ENCODE measurements around the gene KCNQ2.

The KCNQ2 gene

GRCh38 chr20:63376283-63377250 is 95.9 kb downstream of the KCNQ2 start:
- no peaks in the 10 kb centered on the region for H3K9me3 ChIP-seq (ENCODE audit: control insufficient read depth, insufficient read depth, low read length)
- no peak overlapping the region for H3K27ac ChIP-seq (ENCODE audit: low read length)
- WGBS (ENCODE audit: insufficient coverage, insufficient read length): no CpG with 5 or more reads among the region's 31 CpGs
- no peaks in the 10 kb centered on the region for H3K27me3 ChIP-seq (ENCODE audit: control insufficient read depth, insufficient read depth, low read length)
- H3K36me3 ChIP-seq (ENCODE audit: control insufficient read depth, insufficient read depth, low read length): no peaks in the 10 kb centered on the region
- no peak overlapping the region for H3K4me3 ChIP-seq (ENCODE audit: low read length)
- H3K4me1 ChIP-seq (ENCODE audit: control insufficient read depth, insufficient read depth, low read length): peaks cover 3% of the 10 kb centered on the region; the same call in 1 of the 2 replicates
- no peak for DNase-seq (ENCODE audit: low read depth, low spot score)

- Histone ChIP-seq H3K27me3 (ENCODE audit: control insufficient read depth, insufficient read depth, low read length) (no peaks in the 10 kb centered on the region), H3K4me3 (ENCODE audit: low read length) (no peak overlapping the region), H3K27ac (ENCODE audit: low read length) (no peak overlapping the region), H3K9me3 (ENCODE audit: control insufficient read depth, insufficient read depth, low read length) (no peaks in the 10 kb centered on the region), H3K36me3 (ENCODE audit: control insufficient read depth, insufficient read depth, low read length) (no peaks in the 10 kb centered on the region), H3K4me1 (ENCODE audit: control insufficient read depth, insufficient read depth, low read length) (peaks cover 5% of the 10 kb centered on the region; the same call in 1 of the 2 replicates)
- DNase-seq (ENCODE audit: low read depth, low spot score): no peak
- WGBS (ENCODE audit: insufficient coverage, insufficient read length): no CpG with 5 or more reads among the region's 3 CpGs
Measured at GRCh38 chr20:63375438-63375837, 97.0 kb downstream of the KCNQ2 start.

GRCh38 chr20:63374504-63374903 is 98.0 kb downstream of the KCNQ2 start:
- no peak for DNase-seq (ENCODE audit: low read depth, low spot score)
- Histone ChIP-seq H3K9me3 (ENCODE audit: control insufficient read depth, insufficient read depth, low read length) (no peaks in the 10 kb centered on the region), H3K27ac (ENCODE audit: low read length) (no peak overlapping the region), H3K36me3 (ENCODE audit: control insufficient read depth, insufficient read depth, low read length) (no peaks in the 10 kb centered on the region), H3K4me3 (ENCODE audit: low read length) (no peak overlapping the region), H3K4me1 (ENCODE audit: control insufficient read depth, insufficient read depth, low read length) (peaks cover 6% of the 10 kb centered on the region; the same call in 1 of the 2 replicates), H3K27me3 (ENCODE audit: control insufficient read depth, insufficient read depth, low read length) (no peaks in the 10 kb centered on the region)
- no CpG with 5 or more reads among the region's 12 CpGs for WGBS (ENCODE audit: insufficient coverage, insufficient read length)

GRCh38 chr20:63373996-63374395 is 98.5 kb downstream of the KCNQ2 start:
- H3K4me3 ChIP-seq (ENCODE audit: low read length): no peak overlapping the region
- DNase-seq (ENCODE audit: low read depth, low spot score): no peak
- no peaks in the 10 kb centered on the region for H3K27me3 ChIP-seq (ENCODE audit: control insufficient read depth, insufficient read depth, low read length)
- H3K9me3 ChIP-seq (ENCODE audit: control insufficient read depth, insufficient read depth, low read length): no peaks in the 10 kb centered on the region
- peaks cover 6% of the 10 kb centered on the region; the same call in 1 of the 2 replicates for H3K4me1 ChIP-seq (ENCODE audit: control insufficient read depth, insufficient read depth, low read length)
- no peak overlapping the region for H3K27ac ChIP-seq (ENCODE audit: low read length)
- no CpG with 5 or more reads among the region's 19 CpGs for WGBS (ENCODE audit: insufficient coverage, insufficient read length)
- H3K36me3 ChIP-seq (ENCODE audit: control insufficient read depth, insufficient read depth, low read length): no peaks in the 10 kb centered on the region

GRCh38 chr20:63372971-63373885 is 99.2 kb downstream of the KCNQ2 start:
- Histone ChIP-seq H3K27me3 (ENCODE audit: control insufficient read depth, insufficient read depth, low read length) (no peaks in the 10 kb centered on the region), H3K4me3 (ENCODE audit: low read length) (no peak overlapping the region), H3K36me3 (ENCODE audit: control insufficient read depth, insufficient read depth, low read length) (no peaks in the 10 kb centered on the region), H3K9me3 (ENCODE audit: control insufficient read depth, insufficient read depth, low read length) (no peaks in the 10 kb centered on the region), H3K27ac (ENCODE audit: low read length) (no peak overlapping the region), H3K4me1 (ENCODE audit: control insufficient read depth, insufficient read depth, low read length) (peaks cover 6% of the 10 kb centered on the region; the same call in 1 of the 2 replicates)
- DNase-seq (ENCODE audit: low read depth, low spot score): no peak
- no CpG with 5 or more reads among the region's 34 CpGs for WGBS (ENCODE audit: insufficient coverage, insufficient read length)

- Histone ChIP-seq H3K4me3 (ENCODE audit: low read length) (no peak overlapping the region), H3K27me3 (ENCODE audit: control insufficient read depth, insufficient read depth, low read length) (no peaks in the 10 kb centered on the region), H3K27ac (ENCODE audit: low read length) (no peak overlapping the region), H3K9me3 (ENCODE audit: control insufficient read depth, insufficient read depth, low read length) (no peaks in the 10 kb centered on the region), H3K36me3 (ENCODE audit: control insufficient read depth, insufficient read depth, low read length) (no peaks in the 10 kb centered on the region), H3K4me1 (ENCODE audit: control insufficient read depth, insufficient read depth, low read length) (peaks cover 3% of the 10 kb centered on the region; the same call in 1 of the 2 replicates)
- no CpG with 5 or more reads among the region's 28 CpGs for WGBS (ENCODE audit: insufficient coverage, insufficient read length)
- DNase-seq (ENCODE audit: low read depth, low spot score): no peak
Measured at GRCh38 chr20:63371291-63371865, 101.1 kb downstream of the KCNQ2 start.

- no peak for DNase-seq (ENCODE audit: low read depth, low spot score)
- no peak overlapping the region for H3K4me3 ChIP-seq (ENCODE audit: low read length)
- no peaks in the 10 kb centered on the region for H3K9me3 ChIP-seq (ENCODE audit: control insufficient read depth, insufficient read depth, low read length)
- WGBS (ENCODE audit: insufficient coverage, insufficient read length): no CpG with 5 or more reads among the region's 21 CpGs
- H3K36me3 ChIP-seq (ENCODE audit: control insufficient read depth, insufficient read depth, low read length): no peaks in the 10 kb centered on the region
- no peak overlapping the region for H3K27ac ChIP-seq (ENCODE audit: low read length)
- H3K4me1 ChIP-seq (ENCODE audit: control insufficient read depth, insufficient read depth, low read length): peaks cover 3% of the 10 kb centered on the region; the same call in 1 of the 2 replicates
- H3K27me3 ChIP-seq (ENCODE audit: control insufficient read depth, insufficient read depth, low read length): no peaks in the 10 kb centered on the region
Measured at GRCh38 chr20:63370618-63371187, 101.8 kb downstream of the KCNQ2 start.

- H3K27ac ChIP-seq (ENCODE audit: low read length): no peak overlapping the region
- WGBS (ENCODE audit: insufficient coverage, insufficient read length): no CpG with 5 or more reads among the region's 24 CpGs
- DNase-seq (ENCODE audit: low read depth, low spot score): no peak
- H3K36me3 ChIP-seq (ENCODE audit: control insufficient read depth, insufficient read depth, low read length): no peaks in the 10 kb centered on the region
- no peaks in the 10 kb centered on the region for H3K27me3 ChIP-seq (ENCODE audit: control insufficient read depth, insufficient read depth, low read length)
- no peaks in the 10 kb centered on the region for H3K9me3 ChIP-seq (ENCODE audit: control insufficient read depth, insufficient read depth, low read length)
- peaks cover 3% of the 10 kb centered on the region; the same call in 1 of the 2 replicates for H3K4me1 ChIP-seq (ENCODE audit: control insufficient read depth, insufficient read depth, low read length)
- H3K4me3 ChIP-seq (ENCODE audit: low read length): no peak overlapping the region
Measured at GRCh38 chr20:63369724-63370617, 102.5 kb downstream of the KCNQ2 start.

GRCh38 chr20:63369024-63369530 is 103.4 kb downstream of the KCNQ2 start:
- 100% methylated on average over 4 of the region's 10 CpGs for WGBS (ENCODE audit: insufficient coverage, insufficient read length)
- Histone ChIP-seq H3K4me1 (ENCODE audit: control insufficient read depth, insufficient read depth, low read length) (peaks cover 3% of the 10 kb centered on the region; the same call in 1 of the 2 replicates), H3K4me3 (ENCODE audit: low read length) (no peak overlapping the region), H3K36me3 (ENCODE audit: control insufficient read depth, insufficient read depth, low read length) (no peaks in the 10 kb centered on the region), H3K9me3 (ENCODE audit: control insufficient read depth, insufficient read depth, low read length) (no peaks in the 10 kb centered on the region), H3K27ac (ENCODE audit: low read length) (no peak overlapping the region), H3K27me3 (ENCODE audit: control insufficient read depth, insufficient read depth, low read length) (no peaks in the 10 kb centered on the region)
- no peak for DNase-seq (ENCODE audit: low read depth, low spot score)
